COLO668 (cell line): ENCODE results near the gene CYFIP1.

ENCODE experiments used
- DNase-seq: peaks from one replicate; lab custom pipeline; 2025; ENCODE audit not compliant: unreplicated experiment; lab: John Stamatoyannopoulos, UW

CYFIP1 gene

GRCh38 chr15:22823495-22824128 lies 156.6 kb downstream of the CYFIP1 start:
- no peak for DNase-seq

GRCh38 chr15:22819651-22820050 lies 160.5 kb downstream of the CYFIP1 start:
- DNase-seq = no peak
